HTERT RPE-1 (cell line): ENCODE measurements around the gene PIP4K2A.

ENCODE experiments used
- in situ Hi-C: fragments of 300-500 bp; cut with MboI; formaldehyde crosslinking; loops from 4 replicates; pipeline ENCODE4 v1.14.3; 2020; ENCODE audit warnings: low sequenced_read_pairs

PIP4K2A gene

GRCh38 chr10:22622242-22622806 is 92.1 kb downstream of the PIP4K2A start:
- in situ Hi-C loops: no loop called here

DNA sequence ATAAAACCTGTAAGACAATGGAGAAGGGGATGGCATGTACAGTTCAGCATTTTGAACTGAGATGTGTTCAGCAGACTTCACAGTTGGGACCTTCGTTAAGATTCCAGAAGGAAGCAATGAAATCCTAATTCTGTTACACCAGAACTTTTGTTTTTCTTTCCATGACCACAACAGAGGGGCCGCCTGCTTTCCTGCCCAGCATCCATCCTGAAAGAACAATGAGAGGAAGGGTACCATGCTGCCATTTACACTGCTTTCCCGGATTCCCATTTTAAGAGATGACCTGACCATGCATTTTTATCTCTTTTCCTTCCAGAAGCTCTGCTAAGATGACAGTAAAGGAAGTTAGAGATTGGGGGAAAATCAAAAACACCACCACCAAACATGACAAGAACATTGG is 92.7 kb downstream of the PIP4K2A start:
- in situ Hi-C loops: no loop called here

DNA sequence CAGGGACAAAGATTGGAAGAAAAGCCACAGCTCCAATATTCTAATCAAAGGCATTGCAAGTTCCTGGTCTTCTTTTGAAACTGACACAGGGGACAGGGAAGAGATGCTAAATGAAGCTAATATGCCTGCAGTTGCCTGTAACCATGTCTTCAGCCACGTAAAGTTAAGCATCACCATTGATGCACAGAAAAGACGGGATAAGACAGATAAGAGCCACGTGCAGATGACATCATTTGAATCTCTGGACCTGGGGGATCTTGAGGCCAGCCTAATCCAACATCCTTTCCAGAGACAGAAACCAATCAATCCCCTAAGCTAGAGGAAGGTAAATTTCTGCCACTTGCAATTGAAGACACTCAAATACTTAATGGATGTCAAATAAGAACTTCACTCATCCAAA is 93.4 kb downstream of the PIP4K2A start:
- in situ Hi-C loops: no loop called here

DNA sequence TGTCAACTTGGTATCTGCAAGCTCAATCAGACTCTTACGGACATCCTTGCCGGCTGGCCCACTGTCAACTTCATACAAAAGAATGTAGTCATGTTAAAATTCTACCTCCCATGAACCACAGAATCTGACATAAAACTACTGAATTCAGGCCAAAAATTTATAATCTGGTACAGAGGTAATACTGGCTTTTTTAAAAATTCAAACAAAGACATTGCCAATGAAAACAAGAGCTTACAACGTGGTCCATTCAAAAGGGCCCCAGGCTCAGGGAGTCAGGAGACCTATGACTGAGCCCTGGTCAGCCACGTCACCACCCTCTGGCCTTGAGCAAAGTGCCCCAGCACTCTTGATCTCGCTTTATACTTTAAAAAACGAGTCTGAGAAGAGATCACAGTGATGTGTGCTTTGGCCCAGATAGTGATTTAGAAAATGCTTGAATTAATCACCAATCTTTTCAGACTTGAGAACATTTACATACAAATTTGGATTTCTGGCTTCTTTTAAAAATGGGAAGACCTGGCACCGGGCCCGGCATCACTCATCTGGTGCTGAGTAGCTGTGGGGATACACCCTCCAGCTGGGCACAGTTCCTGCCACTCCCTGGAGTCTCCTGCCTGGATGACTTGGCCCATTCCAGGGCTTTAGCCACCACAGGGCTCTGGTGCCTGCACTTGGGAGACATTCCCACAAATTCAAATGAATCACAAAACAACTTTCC is 94.1 kb downstream of the PIP4K2A start:
- in situ Hi-C loops: no loop called here

DNA sequence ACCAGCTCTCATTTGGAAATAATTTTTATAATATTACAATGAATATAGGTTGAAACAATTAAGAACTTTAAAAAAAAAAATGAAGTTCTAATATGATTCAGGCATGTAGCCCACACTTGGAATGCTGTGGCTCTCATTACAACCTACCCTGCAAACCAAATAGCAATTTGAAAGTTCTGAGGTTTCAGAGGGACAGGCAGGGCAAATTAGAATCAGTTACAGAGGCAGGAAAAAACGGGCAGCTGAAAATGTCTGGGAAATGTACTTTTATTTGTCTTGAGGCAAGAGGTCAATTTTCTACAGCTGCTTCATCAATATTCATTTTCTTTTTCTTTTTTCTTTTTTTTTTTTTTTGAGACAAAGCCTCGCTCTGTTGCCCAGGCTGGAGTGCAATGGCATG is 95.3 kb downstream of the PIP4K2A start:
- in situ Hi-C loops: no loop called here

DNA sequence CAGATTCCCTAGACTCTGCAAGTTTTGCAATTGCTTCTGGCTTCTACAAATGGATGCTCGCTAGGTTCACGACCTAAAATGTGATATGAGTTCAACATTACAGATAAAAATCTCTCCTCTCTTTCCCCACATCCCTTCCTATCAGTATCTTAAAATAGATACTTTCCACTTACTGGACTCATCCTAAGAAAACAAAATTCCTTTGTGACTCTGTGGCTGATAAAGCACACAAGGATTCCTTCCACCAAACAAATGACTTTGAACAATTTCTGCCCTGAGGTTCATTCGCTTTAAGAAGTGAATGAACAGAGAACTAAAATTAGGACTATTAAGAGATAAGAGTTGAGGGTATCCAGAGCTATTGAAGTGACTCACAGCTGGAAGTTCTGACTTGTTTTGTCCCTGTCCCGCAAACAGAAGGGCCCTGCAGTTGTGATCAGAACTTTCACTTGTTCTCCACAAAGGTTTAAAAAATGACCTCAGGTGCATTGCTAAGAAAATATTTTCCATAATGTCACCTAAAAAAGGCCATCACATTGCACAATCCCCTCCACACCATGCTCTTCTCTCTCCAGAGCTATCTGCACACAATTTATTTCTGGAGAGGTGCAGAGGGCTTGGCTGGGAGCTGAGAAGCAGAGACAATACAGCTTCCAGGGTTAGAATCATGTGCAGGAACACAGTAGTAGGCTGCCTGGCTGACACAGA is 96.1 kb downstream of the PIP4K2A start:
- in situ Hi-C loops: no loop called here

- in situ Hi-C loops: no loop called here
Measured at GRCh38 chr10:22617516-22617915, 96.9 kb downstream of the PIP4K2A start.

DNA sequence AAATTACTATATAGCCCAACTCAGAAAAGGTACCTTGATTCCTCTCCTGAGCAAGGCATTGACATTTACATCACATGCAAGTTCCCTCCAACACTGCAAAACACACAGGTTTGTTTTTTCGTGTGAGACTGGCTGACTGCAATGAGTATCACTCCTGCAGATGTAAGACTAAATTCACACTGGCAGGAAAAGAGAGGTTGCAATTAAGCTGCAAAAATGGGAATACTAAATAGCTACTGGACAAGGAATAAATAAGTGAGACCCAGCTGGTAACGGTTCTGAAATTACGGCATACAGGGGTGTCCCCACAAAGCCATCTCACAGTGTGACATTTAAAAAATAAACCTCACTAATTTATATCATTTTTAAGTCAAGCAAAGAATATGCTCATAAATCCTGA is 97.3 kb downstream of the PIP4K2A start:
- in situ Hi-C loops: no loop called here

GRCh38 chr10:22615819-22616499 is 98.4 kb downstream of the PIP4K2A start:
- in situ Hi-C loops: no loop called here

DNA sequence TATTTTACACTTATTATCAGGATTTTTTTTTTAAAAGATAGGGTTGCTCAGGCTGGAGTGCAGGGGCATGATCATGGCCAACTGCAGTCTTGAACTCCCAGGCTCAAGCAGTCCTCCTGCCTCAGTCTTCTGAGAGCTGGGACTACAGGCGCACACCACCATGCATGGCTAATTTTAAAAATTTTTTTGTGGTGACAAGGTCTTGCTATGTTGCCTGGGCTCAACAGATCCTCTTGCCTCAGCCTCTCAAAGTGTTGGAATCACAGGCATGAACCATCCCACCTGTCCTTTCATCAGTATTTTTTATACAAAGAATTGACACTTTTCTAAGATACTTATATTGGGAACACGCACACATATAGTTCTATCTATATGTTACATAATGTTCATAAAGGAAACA is 99.3 kb downstream of the PIP4K2A start:
- in situ Hi-C loops: no loop called here

GRCh38 chr10:22613011-22613410 is 101.4 kb downstream of the PIP4K2A start:
- in situ Hi-C loops: no loop called here

- in situ Hi-C loops: no loop called here
Measured at GRCh38 chr10:22612318-22612717, 102.1 kb downstream of the PIP4K2A start.

DNA sequence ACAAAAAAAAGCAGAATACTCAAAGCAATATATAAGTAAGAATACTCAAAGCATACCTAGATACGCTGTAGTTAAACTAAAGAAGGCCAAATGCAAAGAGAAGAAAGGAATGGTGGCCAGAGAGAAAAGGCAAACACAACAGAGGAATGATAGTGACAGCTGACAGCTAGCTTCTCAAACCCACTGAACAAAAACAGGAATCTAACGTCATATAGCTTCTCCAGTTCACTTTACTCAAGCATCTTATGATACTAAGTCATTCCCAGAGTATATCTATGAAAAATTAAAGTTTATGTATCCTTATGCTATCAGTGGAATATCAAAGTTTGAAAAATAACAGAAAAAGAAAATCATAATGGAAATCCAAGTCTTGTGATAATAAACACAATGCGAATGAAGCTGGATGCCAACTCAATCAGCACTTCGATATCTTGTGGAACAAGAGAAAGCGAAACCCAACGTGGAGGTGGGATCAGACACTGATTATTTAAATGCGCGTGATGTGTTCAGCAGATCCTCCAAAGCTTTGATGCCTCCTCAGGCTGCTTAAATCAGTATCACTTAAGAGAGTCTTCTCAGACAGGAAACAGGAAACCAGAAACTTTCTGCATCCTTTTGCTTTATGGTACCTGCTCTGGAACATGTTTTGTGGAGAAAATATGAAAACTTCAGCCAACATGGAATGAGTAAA is 102.8 kb downstream of the PIP4K2A start:
- in situ Hi-C loops: no loop called here

GRCh38 chr10:22610610-22611009 is 103.8 kb downstream of the PIP4K2A start:
- in situ Hi-C loops: no loop called here

DNA sequence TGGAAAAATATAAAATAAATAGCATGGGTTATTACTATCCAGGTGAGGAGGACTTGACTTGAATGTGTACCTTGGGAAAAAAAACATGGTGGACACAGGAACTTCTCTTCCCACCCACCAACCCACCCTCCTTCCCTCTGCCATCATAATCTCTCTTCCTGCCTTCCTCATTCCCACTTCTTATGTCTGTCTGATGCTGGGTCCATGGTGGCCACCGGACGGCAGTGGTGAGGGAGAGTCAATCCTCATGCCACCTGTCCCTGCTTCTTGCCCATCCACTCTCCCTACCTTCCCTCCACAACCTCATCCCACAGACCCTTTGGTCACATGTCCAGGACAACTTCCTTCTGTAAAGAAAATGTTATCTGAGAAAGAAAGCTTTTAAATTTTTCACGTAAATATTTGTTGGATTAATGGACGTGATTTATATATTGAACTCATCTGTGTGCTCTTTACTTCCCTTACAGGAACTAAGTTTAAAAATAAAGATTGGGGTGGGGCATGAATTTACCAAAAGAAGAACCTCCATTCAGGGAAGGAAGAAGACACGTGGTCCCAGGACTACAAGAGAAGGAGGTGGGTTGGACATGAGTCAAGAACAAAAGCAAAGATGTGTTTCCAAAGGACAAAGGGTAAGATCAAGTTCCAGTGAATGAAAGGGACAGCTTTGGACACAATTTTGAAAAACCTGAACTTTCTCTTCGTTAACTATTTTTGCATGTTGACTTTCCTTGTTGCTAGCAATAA is 104.5 kb downstream of the PIP4K2A start:
- in situ Hi-C loops: no loop called here

DNA sequence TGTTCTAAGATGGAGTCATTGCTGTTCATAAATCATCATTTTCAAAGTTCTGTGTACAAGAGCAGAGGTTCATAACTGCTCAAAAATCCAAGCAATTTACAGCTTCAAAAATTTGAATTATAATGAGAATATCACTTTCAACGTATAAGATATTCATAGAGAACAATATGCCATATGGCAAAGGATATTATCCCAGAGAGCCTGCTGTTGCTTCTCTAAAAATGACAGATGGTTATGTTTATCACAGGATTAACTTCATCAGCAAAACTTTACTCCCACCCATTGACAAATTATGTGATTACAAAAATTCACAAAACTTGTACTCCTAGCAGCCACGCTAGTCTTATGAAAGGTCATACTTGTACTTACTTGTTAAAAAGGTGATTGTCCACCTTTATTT is 105.1 kb downstream of the PIP4K2A start:
- in situ Hi-C loops: no loop called here

- in situ Hi-C loops: no loop called here
Measured at GRCh38 chr10:22607261-22607660, 107.1 kb downstream of the PIP4K2A start.

GRCh38 chr10:22606164-22606614 is 108.2 kb downstream of the PIP4K2A start:
- in situ Hi-C loops: no loop called here

DNA sequence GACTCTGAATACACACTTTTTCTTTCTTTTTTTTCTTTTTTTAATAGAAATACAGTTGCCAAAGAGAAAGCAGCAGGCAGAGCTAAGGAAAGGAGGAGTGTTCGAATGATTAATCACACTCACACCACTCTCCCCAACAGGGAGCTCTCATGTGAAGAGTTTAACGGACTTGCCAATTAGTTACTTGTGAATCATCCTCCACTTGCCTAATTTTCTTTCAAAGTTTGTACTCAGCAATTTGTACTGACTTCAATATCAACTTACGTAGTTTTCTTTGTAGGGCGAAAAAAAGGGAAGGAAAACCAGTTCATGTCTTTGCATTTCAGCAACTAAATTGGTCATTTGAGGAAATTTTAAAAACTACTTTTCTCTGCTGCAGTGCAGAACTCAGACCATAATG is 109.2 kb downstream of the PIP4K2A start:
- in situ Hi-C loops: no loop called here

GRCh38 chr10:22604344-22605126 is 109.8 kb downstream of the PIP4K2A start:
- in situ Hi-C loops: no loop called here
